Lower leg skin (tissue), 3 donors: Measurements from ENCODE around the gene ATN1.

Experiments
- CTCF ChIP-seq, 3 donors: fragments of 450-650 bp; IDR thresholded peaks; one replicate each; pipeline ENCODE4 v1.5.1; 2016; ENCODE audit warnings: antibody characterized with exemption in 3 of 3, mild to moderate bottlenecking in 3 of 3, moderate library complexity in 2 of 3
- POLR2A ChIP-seq, 2 donors: fragments of 450-650 bp; IDR thresholded peaks; one replicate each; pipeline ENCODE4 v1.6.1; 2016 to 2017; ENCODE audit warnings: antibody characterized with exemption in 2 of 2, mild to moderate bottlenecking in 1 of 2, moderate library complexity in 1 of 2

- TF ChIP-seq POLR2A (IDR thresholded peaks at IDR 0.05) (no peak), CTCF (IDR thresholded peaks at IDR 0.05) (no peak)
Measured at GRCh38 chr12:6959805-6960592, 32.2 kb downstream of the ATN1 start.
